DOHH2 (cell line): ENCODE measurements around the gene PARP16.

Source experiments
- H3F3A ChIP-seq: fragments of 200-600 bp; sonication (generic), shearing (Covaris generic); 2 replicates; pipeline ENCODE4 v1.6.0; 2016; ENCODE audit warnings: antibody characterized with exemption, mild to moderate bottlenecking; ENCODE audit not compliant: control insufficient read depth, insufficient read depth
- H3K27ac ChIP-seq: fragments of 200-600 bp; sonication (generic); 2 replicates; pipeline ENCODE4 v1.5.1; 2014; ENCODE audit warnings: low read depth, mild to moderate bottlenecking, low read length, moderate library complexity
- H3K27me3 ChIP-seq: fragments of 200-600 bp; sonication (generic); 2 replicates; pipeline ENCODE4 v1.6.1; 2014; ENCODE audit warnings: mild to moderate bottlenecking, low read length, mixed read lengths; ENCODE audit not compliant: control insufficient read depth
- H3K36me3 ChIP-seq: fragments of 200-600 bp; sonication (generic); 2 replicates; pipeline ENCODE4 v1.6.1; 2014; ENCODE audit warnings: mild to moderate bottlenecking, low read length, moderate library complexity, mixed read lengths; ENCODE audit not compliant: control insufficient read depth
- H3K4me1 ChIP-seq: fragments of 200-600 bp; sonication (generic); 2 replicates; pipeline ENCODE4 v1.6.1; 2014; ENCODE audit warnings: mild to moderate bottlenecking, low read length, mixed read lengths; ENCODE audit not compliant: control insufficient read depth
- H3K4me2 ChIP-seq: fragments of 200-600 bp; sonication (generic); 2 replicates; pipeline ENCODE4 v1.6.0; 2014; ENCODE audit warnings: mild to moderate bottlenecking, low read length, moderate library complexity
- H3K4me3 ChIP-seq: fragments of 200-600 bp; sonication (generic); 2 replicates; pipeline ENCODE4 v1.5.1; 2014; ENCODE audit warnings: mild to moderate bottlenecking, low read length, mixed read lengths
- H3K79me2 ChIP-seq: fragments of 200-600 bp; sonication (generic); 2 replicates; pipeline ENCODE4 v1.6.1; 2014; ENCODE audit warnings: mild to moderate bottlenecking, low read length, mixed read lengths; ENCODE audit not compliant: control insufficient read depth
- H3K9me2 ChIP-seq: fragments of 200-600 bp; sonication (generic); replicated peaks from 2 replicates; pipeline ENCODE4 v1.6.1; 2014; ENCODE audit warnings: mild to moderate bottlenecking, low read length, mixed read lengths; ENCODE audit not compliant: control insufficient read depth
- H3K9me3 ChIP-seq: fragments of 200-600 bp; sonication (generic); 2 replicates; pipeline ENCODE4 v1.6.1; 2014; ENCODE audit warnings: antibody characterized with exemption, low read length, mixed read lengths; ENCODE audit not compliant: control insufficient read depth, insufficient read depth
- H4K20me1 ChIP-seq: fragments of 200-600 bp; sonication (generic); 2 replicates; pipeline ENCODE4 v1.6.0; 2014; ENCODE audit warnings: low read depth, mild to moderate bottlenecking, antibody characterized with exemption, low read length, moderate library complexity; ENCODE audit not compliant: control insufficient read depth, insufficient read depth
- CTCF ChIP-seq: fragments of 200-600 bp; sonication (generic); IDR thresholded peaks from one replicate; pipeline ENCODE4 v1.5.1; 2014; ENCODE audit warnings: antibody characterized with exemption, mild to moderate bottlenecking, low read depth, low read length; ENCODE audit not compliant: poor library complexity, severe bottlenecking
- EZH2phosphoT487 ChIP-seq: fragments of 200-600 bp; sonication (generic); IDR thresholded peaks from 2 replicates; pipeline ENCODE4 v1.6.1; 2017; ENCODE audit warnings: borderline replicate concordance, mild to moderate bottlenecking, antibody characterized with exemption, low read length, moderate library complexity, mixed read lengths

PARP16 gene

GRCh38 chr15:65310431-65311137 is 23.9 kb upstream of the PARP16 start:
- Histone ChIP-seq H3K27me3 (peaks cover 2% of the 10 kb centered on the region; the same call in 1 of the 2 replicates), H3K4me3 (no peak overlapping the region), H3K4me2 (no peak overlapping the region), H3K79me2 (no peaks in the 10 kb centered on the region), H3K4me1 (peaks cover 8% of the 10 kb centered on the region), H3K9me3 (no peaks in the 10 kb centered on the region), H3K9me2 (no peaks in the 10 kb centered on the region), H3K27ac (no peak overlapping the region), H3F3A (peaks cover 13% of the 10 kb centered on the region), H3K36me3 (no peaks in the 10 kb centered on the region), H4K20me1 (no peaks in the 10 kb centered on the region)
- TF ChIP-seq EZH2phosphoT487 = no peak

DNA sequence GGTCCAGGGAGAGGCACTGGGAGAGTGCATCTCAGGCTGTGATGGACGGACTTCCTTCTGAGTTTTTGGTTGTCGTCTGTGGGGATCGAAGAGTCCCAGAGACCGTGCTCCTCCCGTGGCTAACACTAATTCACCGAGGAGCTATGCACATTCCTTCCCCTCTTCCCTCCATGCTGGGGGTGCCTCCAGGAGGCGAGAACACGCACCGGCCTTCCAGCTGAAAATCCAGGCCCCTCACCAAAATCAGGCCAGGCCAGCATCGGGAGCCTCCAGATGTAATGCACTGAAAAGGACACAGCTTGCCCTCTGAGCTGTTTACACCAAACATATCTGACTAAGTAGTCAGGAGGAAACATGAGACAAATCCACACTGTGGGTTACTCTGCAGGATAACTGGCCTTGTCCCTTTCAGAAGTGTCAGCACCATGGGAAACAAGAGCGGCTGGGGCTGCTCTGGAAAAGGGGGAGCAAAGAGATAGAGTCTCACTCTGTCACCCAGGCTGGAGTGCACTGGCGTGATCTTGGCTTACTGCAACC is 23.3 kb upstream of the PARP16 start:
- H3K4me1 ChIP-seq = peaks cover 14% of the 10 kb centered on the region

DNA sequence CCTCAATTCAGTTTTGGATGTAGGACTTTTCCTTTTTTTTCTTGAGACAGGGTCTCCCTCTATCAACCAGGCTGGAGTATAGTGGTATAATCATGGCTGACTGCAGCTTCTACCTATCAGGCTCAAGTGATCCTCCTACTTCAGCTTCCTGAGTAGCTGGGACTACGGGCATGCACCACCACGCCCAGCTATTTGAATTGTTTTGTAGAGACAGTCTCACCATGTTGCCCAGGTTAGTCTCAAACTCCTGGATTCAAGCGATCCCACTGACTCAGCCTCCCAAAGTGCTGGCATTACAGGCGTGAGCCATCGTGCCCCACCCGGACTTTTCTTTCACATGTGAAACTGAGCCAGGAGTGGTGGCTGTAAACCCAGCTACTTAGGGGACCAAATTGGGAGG is 21.3 kb upstream of the PARP16 start:
- no peak overlapping the region for H3K4me3 ChIP-seq
- no peak overlapping the region for H3K4me2 ChIP-seq
- H3K9me2 ChIP-seq = no peaks in the 10 kb centered on the region
- H3F3A ChIP-seq = peaks cover 22% of the 10 kb centered on the region
- H3K4me1 ChIP-seq = peaks cover 27% of the 10 kb centered on the region
- H3K9me3 ChIP-seq = no peaks in the 10 kb centered on the region
- TF ChIP-seq CTCF = no peak
- TF ChIP-seq EZH2phosphoT487 = no peak
- H4K20me1 ChIP-seq = no peaks in the 10 kb centered on the region
- H3K27ac ChIP-seq = no peak overlapping the region
- H3K36me3 ChIP-seq = no peaks in the 10 kb centered on the region
- no peaks in the 10 kb centered on the region; the same call in 1 of the 2 replicates for H3K27me3 ChIP-seq
- H3K79me2 ChIP-seq = no peaks in the 10 kb centered on the region

More for the DNA sequence above, 23.3 kb upstream of the PARP16 start:
- H3K9me2 ChIP-seq = no peaks in the 10 kb centered on the region
- H3K4me2 ChIP-seq = no peak overlapping the region
- no peaks in the 10 kb centered on the region for H3K79me2 ChIP-seq
- H3F3A ChIP-seq = peaks cover 19% of the 10 kb centered on the region
- no peaks in the 10 kb centered on the region for H3K9me3 ChIP-seq
- H3K27ac ChIP-seq = no peak overlapping the region
- H4K20me1 ChIP-seq = no peaks in the 10 kb centered on the region
- H3K4me3 ChIP-seq = no peak overlapping the region
- no peaks in the 10 kb centered on the region; the same call in 1 of the 2 replicates for H3K27me3 ChIP-seq
- TF ChIP-seq EZH2phosphoT487 (no peak), CTCF (no peak)
- no peaks in the 10 kb centered on the region for H3K36me3 ChIP-seq

DNA sequence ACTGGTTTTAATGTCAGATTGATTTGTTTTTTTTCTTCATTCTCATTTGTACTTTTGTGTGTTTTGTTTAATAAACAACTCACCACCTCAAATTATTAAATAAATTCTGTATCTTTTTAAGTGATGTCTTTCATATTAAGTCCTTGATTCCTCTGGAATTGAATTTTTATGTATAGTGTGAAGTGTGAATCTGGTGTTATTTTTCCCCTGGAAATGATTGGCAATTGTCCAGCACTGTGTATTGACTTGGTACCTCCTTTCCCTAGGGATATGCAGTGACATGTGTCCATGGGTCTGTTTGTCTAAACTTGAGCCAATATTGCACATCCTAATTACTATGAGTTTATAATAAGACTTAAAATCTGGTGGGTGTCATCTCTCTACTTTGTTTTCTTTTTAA is 19.9 kb upstream of the PARP16 start:
- no peak overlapping the region for H3K4me2 ChIP-seq
- TF ChIP-seq CTCF (no peak), EZH2phosphoT487 (no peak)

More for the DNA sequence above, 19.9 kb upstream of the PARP16 start:
- no peaks in the 10 kb centered on the region for H4K20me1 ChIP-seq
- no peaks in the 10 kb centered on the region for H3K36me3 ChIP-seq
- H3K4me3 ChIP-seq = no peak overlapping the region
- H3K4me1 ChIP-seq = peaks cover 27% of the 10 kb centered on the region
- no peaks in the 10 kb centered on the region for H3K9me3 ChIP-seq
- no peak overlapping the region for H3K27ac ChIP-seq
- H3K27me3 ChIP-seq = no peaks in the 10 kb centered on the region
- H3K79me2 ChIP-seq = no peaks in the 10 kb centered on the region
- peaks cover 22% of the 10 kb centered on the region for H3F3A ChIP-seq
- H3K9me2 ChIP-seq = no peaks in the 10 kb centered on the region
